Liver (tissue), 9 donors: ENCODE measurements around the gene BRIP1. TPM values are rescaled to one million over a fixed set of nuclear protein-coding genes. Genes with fewer than 3 reads are reported as not detected.

Source experiments
- DNase-seq: peaks from one replicate; pipeline ENCODE4 v3.0.0-alpha.2; 2017; ENCODE audit warnings: low spot score
- H3K27ac ChIP-seq, 2 donors: one replicate each; pipeline ENCODE4 v1.7.0; 2013; ENCODE audit warnings: inconsistent platforms in 2 of 2, low read length in 2 of 2, control low read depth in 1 of 2, low read depth in 1 of 2, mild to moderate bottlenecking in 1 of 2
- H3K27me3 ChIP-seq, 4 donors: one replicate each; pipeline versions ENCODE4 v1.6.1 to v1.7.0; 2013; ENCODE audit warnings: low read length in 3 of 4, inconsistent platforms in 1 of 4, mild to moderate bottlenecking in 1 of 4, moderate library complexity in 1 of 4; ENCODE audit not compliant: control insufficient read depth in 4 of 4, insufficient read depth in 4 of 4
- H3K36me3 ChIP-seq, 4 donors: one replicate each; pipeline versions ENCODE4 v1.6.1 to v1.7.0; 2013; ENCODE audit warnings: low read length in 3 of 4, mild to moderate bottlenecking in 3 of 4, low read depth in 1 of 4, moderate library complexity in 1 of 4; ENCODE audit not compliant: control insufficient read depth in 4 of 4, insufficient read depth in 3 of 4
- H3K4me1 ChIP-seq, 4 donors: one replicate each; pipeline versions ENCODE4 v1.6.1 to v1.7.0; 2013; ENCODE audit warnings: low read length in 3 of 4, mild to moderate bottlenecking in 3 of 4, moderate library complexity in 1 of 4; ENCODE audit not compliant: control insufficient read depth in 4 of 4, insufficient read depth in 4 of 4
- H3K4me3 ChIP-seq, 3 donors: one replicate each; pipeline versions ENCODE4 v1.6.1 to v1.7.0; 2013; ENCODE audit warnings: low read length in 3 of 3, control low read depth in 1 of 3, low read depth in 1 of 3, mild to moderate bottlenecking in 1 of 3
- H3K9ac ChIP-seq, 2 donors: one replicate each; pipeline ENCODE4 v1.7.0; 2013; ENCODE audit warnings: low read length in 2 of 2, mild to moderate bottlenecking in 2 of 2, moderate library complexity in 2 of 2, control low read depth in 1 of 2, low read depth in 1 of 2
- H3K9me3 ChIP-seq, 4 donors: one replicate each; pipeline versions ENCODE4 v1.6.1 to v1.7.0; 2013; ENCODE audit warnings: low read length in 3 of 4; ENCODE audit not compliant: control insufficient read depth in 4 of 4
- ATF3 ChIP-seq: IDR thresholded peaks from 2 replicates; pipeline ENCODE4 v1.6.1; 2016; ENCODE audit warnings: antibody characterized with exemption
- EGR1 ChIP-seq, 2 donors: IDR thresholded peaks; 2 replicates each; pipeline ENCODE4 v1.6.1; 2016 to 2018; ENCODE audit warnings: antibody characterized with exemption in 2 of 2, low read depth in 2 of 2
- FOXA1 ChIP-seq: IDR thresholded peaks from 2 replicates; pipeline ENCODE4 v1.6.1; 2016; ENCODE audit warnings: antibody characterized with exemption
- FOXA2 ChIP-seq: IDR thresholded peaks from 2 replicates; pipeline ENCODE4 v1.6.1; 2016; ENCODE audit warnings: antibody characterized with exemption
- GABPA ChIP-seq, 2 donors: IDR thresholded peaks in 1 of 2; conservative IDR thresholded peaks in 1 of 2; 2 replicates each; pipeline ENCODE4 v1.6.1; 2016; ENCODE audit warnings: antibody characterized with exemption in 2 of 2, mild to moderate bottlenecking in 1 of 2, moderate library complexity in 1 of 2
- HNF4A ChIP-seq, 2 donors: conservative IDR thresholded peaks; 2 replicates each; pipeline ENCODE4 v1.6.1; 2016; ENCODE audit warnings: antibody characterized with exemption in 2 of 2, mild to moderate bottlenecking in 2 of 2
- HNF4G ChIP-seq: IDR thresholded peaks from 2 replicates; pipeline ENCODE4 v1.6.1; 2016; ENCODE audit warnings: antibody characterized with exemption
- JUND ChIP-seq, 2 donors: IDR thresholded peaks; 2 replicates each; pipeline ENCODE4 v1.6.1; 2016; ENCODE audit warnings: antibody characterized with exemption in 2 of 2
- NR2F2 ChIP-seq: IDR thresholded peaks from 2 replicates; pipeline ENCODE4 v1.6.1; 2016; ENCODE audit warnings: antibody characterized with exemption
- RAD21 ChIP-seq, 2 donors: IDR thresholded peaks; 2 replicates each; pipeline ENCODE4 v1.6.1; 2016; ENCODE audit warnings: antibody characterized with exemption in 2 of 2, mild to moderate bottlenecking in 2 of 2
- REST ChIP-seq: IDR thresholded peaks from 2 replicates; pipeline ENCODE4 v1.6.1; 2016; ENCODE audit warnings: antibody characterized with exemption, mild to moderate bottlenecking
- RXRA ChIP-seq, 2 donors: IDR thresholded peaks; 2 replicates each; pipeline ENCODE4 v1.6.1; 2017 to 2018; ENCODE audit warnings: antibody characterized with exemption in 2 of 2, mild to moderate bottlenecking in 1 of 2
- SP1 ChIP-seq: IDR thresholded peaks from 2 replicates; pipeline ENCODE4 v1.6.1; 2018; ENCODE audit warnings: antibody characterized with exemption, mild to moderate bottlenecking
- TAF1 ChIP-seq: conservative IDR thresholded peaks from 2 replicates; pipeline ENCODE4 v1.6.1; 2016; ENCODE audit warnings: antibody characterized with exemption, mild to moderate bottlenecking
- YY1 ChIP-seq: IDR thresholded peaks from 2 replicates; pipeline ENCODE4 v1.6.1; 2016; ENCODE audit warnings: antibody characterized with exemption, mild to moderate bottlenecking
- ZBTB33 ChIP-seq: IDR thresholded peaks from 2 replicates; pipeline ENCODE4 v1.6.1; 2016; ENCODE audit warnings: antibody characterized with exemption
- WGBS: extraction: QIAGEN DNeasy Blood & Tissue Kit; methylation state at CpG from one replicate; pipeline ENCODE4 v1.1.7; 2013; 5-methylcytosine and 5-hydroxymethylcytosine counted together
- polyA plus RNA-seq, 2 donors: library from polyadenylated mRNA; stranded (reverse) in 1 of 2; unstranded in 1 of 2; fragments of 200-250 nt in 1 of 2; fragments of >200 nt in 1 of 2; fragmentation: Nextera tagmentation in 1 of 2; extraction: Ambion mirVana in 1 of 2; gene quantifications; one replicate each; pipeline versions ENCODE4 v1.2.1 to v1.2.3, GENCODE V29; 2013 to 2015
- total RNA-seq, 2 donors: library from RNA; depleted of rRNA; stranded (reverse); fragments of >200 nt; gene quantifications; one replicate each; pipeline ENCODE4 v1.2.3, GENCODE V29; 2014
- TF ChIP-seq, protein P1 (sequence below): IDR thresholded peaks from 2 replicates; pipeline ENCODE4 v1.6.1; 2016; ENCODE audit warnings: antibody characterized with exemption
- TF ChIP-seq, protein P2 (sequence below): fragments of 150-350 bp; IDR thresholded peaks from 2 replicates; pipeline ENCODE4 v1.5.1; 2017; ENCODE audit warnings: improper control_type of control experiment, low read depth, low read length; ENCODE audit not compliant: missing input control
- donor health status: healthy.
- donor health status: healthy.
- donor health status: healthy.
- donor health status: healthy.
- donor health status: healthy.

Gene BRIP1
- total RNA-seq: 10 to 100 TPM in 1 of 2 donors, 1 to 10 TPM in 1; 1.5 to 10.3 TPM
- polyA plus RNA-seq: under 1 TPM; 0.24 to 0.29 TPM

DNA sequence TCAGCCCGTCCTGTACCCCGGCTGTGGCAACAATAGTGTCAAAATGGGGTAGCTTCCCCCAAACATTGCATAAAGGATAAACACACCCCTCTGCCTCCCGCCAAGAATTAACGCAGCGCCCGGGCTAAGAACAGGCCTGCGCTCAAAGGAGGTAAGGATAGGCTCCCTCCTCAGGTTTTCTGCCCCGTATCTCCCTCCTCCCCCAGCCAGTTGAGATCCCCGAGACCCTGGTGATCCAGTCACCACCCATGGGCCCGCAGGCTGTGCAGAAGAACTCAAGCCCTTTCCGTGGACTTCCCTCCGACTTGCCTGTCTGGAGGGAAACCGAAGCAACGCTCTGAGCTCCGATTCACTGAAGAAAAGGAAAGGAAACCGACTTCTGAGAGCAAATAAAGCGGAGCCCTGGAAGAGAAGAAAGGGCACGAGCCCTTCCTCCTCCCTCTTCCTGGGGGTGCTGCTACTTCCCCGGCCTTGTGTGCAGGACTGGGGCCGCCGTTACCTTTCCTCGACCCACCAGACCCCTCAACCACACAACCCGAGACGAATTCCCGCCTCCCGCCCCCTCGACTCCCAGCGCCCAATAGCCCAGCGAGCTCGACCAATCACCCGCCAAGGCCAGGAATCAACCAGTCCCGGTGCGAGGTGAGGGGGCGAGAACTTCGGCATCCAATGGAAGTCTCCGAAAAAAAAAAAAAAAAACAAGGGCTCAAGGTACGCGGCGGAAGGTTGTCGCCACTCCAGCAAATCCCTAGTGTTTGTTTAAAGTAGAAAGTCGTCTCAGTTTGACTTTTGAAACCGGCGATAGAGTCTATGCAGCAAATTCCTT lies at the start of gene BRIP1:
Gene BRIP1 (minus strand): TSS at position 554 of the 826 bp plus-strand sequence. CDS start 1,989 bp downstream, outside the sequence.
- H3K4me3 ChIP-seq: peak within 1 kb of the TSS; percentile 84 to 99 (median 98)
- peak within 1 kb of the TSS; percentile 85 to 90 for H3K9ac ChIP-seq
- no peaks in the 10 kb centered on the region for H3K9me3 ChIP-seq
- H3K36me3 ChIP-seq: peaks cover 0 to 6% (median 3%) of the 10 kb centered on the region in 4 donors
- no peaks in the 10 kb centered on the region for H3K27me3 ChIP-seq
- H3K4me1 ChIP-seq: peaks cover 0 to 19% (median 10%) of the 10 kb centered on the region in 4 donors
- peak; percentile 89 for DNase-seq
- TF ChIP-seq NR2F2: peak; percentile 50
- TF ChIP-seq HNF4A (conservative IDR thresholded peaks at IDR 0.05): peak; percentile 85 to 91
- TF ChIP-seq, protein P1, sequence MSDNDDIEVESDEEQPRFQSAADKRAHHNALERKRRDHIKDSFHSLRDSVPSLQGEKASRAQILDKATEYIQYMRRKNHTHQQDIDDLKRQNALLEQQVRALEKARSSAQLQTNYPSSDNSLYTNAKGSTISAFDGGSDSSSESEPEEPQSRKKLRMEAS: peak; percentile 35
- peak; percentile 33 to 61 for TF ChIP-seq RXRA (IDR thresholded peaks at IDR 0.05)
- TF ChIP-seq TAF1: peak; percentile 90
- no peak for TF ChIP-seq ATF3
- TF ChIP-seq, protein P2, sequence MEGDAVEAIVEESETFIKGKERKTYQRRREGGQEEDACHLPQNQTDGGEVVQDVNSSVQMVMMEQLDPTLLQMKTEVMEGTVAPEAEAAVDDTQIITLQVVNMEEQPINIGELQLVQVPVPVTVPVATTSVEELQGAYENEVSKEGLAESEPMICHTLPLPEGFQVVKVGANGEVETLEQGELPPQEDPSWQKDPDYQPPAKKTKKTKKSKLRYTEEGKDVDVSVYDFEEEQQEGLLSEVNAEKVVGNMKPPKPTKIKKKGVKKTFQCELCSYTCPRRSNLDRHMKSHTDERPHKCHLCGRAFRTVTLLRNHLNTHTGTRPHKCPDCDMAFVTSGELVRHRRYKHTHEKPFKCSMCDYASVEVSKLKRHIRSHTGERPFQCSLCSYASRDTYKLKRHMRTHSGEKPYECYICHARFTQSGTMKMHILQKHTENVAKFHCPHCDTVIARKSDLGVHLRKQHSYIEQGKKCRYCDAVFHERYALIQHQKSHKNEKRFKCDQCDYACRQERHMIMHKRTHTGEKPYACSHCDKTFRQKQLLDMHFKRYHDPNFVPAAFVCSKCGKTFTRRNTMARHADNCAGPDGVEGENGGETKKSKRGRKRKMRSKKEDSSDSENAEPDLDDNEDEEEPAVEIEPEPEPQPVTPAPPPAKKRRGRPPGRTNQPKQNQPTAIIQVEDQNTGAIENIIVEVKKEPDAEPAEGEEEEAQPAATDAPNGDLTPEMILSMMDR: no peak
- peak; percentile 82 for TF ChIP-seq REST
- TF ChIP-seq SP1: peak; percentile 95
- peak in 1 of 2 donors; percentile 59 for TF ChIP-seq GABPA (IDR thresholded peaks at IDR 0.05 in 1 of 2, conservative IDR thresholded peaks at IDR 0.05 in 1 of 2)
- peak; percentile 84 for TF ChIP-seq HNF4G
- TF ChIP-seq ZBTB33: peak; percentile 60
- peak; percentile 80 to 84 for TF ChIP-seq EGR1 (IDR thresholded peaks at IDR 0.05; ENCODE audit: low read depth in 2 of 2)
- TF ChIP-seq YY1: peak; percentile 64
- TF ChIP-seq FOXA1: no peak
- peak; percentile 32 to 56 for TF ChIP-seq JUND (IDR thresholded peaks at IDR 0.05)
- TF ChIP-seq FOXA2: no peak
- no peak for TF ChIP-seq RAD21 (IDR thresholded peaks at IDR 0.05)
- H3K27ac ChIP-seq: peak within 1 kb of the TSS; percentile 69 to 85
- under 1% methylated on average over 43 of the region's 43 CpGs for WGBS
